ENCODE data around the gene ADAM33.

ADAM33 gene

GRCh38 chr20:3706774-3707507 is 25.1 kb upstream of the ADAM33 start:
- no peak for DNase-seq

GRCh38 chr20:3705970-3706739 is 24.3 kb upstream of the ADAM33 start:
- DNase-seq, result no peak

- DNase-seq, result no peak
Observed at GRCh38 chr20:3705491-3705969, 23.7 kb upstream of the ADAM33 start.

DNA sequence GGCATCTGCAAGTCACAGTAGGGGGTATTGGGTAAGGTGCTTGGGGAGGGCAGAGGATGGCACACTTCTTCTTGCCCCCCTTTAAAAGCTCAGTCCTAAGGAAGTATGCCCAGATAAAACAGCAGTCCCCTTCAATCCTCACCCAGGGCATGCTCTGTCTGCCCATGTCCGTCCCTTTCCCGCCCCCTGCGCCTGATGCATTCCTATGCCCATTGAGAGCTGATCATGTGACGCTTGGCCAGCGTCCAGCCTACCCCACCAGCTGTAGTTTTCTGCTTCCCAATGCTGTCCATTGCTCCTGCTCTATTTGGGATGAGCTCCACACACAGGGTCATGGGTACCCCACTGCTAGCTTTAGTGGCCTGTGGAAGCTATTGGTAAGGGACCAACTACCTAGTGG is 22.3 kb upstream of the ADAM33 start:
- no peak for DNase-seq

DNA sequence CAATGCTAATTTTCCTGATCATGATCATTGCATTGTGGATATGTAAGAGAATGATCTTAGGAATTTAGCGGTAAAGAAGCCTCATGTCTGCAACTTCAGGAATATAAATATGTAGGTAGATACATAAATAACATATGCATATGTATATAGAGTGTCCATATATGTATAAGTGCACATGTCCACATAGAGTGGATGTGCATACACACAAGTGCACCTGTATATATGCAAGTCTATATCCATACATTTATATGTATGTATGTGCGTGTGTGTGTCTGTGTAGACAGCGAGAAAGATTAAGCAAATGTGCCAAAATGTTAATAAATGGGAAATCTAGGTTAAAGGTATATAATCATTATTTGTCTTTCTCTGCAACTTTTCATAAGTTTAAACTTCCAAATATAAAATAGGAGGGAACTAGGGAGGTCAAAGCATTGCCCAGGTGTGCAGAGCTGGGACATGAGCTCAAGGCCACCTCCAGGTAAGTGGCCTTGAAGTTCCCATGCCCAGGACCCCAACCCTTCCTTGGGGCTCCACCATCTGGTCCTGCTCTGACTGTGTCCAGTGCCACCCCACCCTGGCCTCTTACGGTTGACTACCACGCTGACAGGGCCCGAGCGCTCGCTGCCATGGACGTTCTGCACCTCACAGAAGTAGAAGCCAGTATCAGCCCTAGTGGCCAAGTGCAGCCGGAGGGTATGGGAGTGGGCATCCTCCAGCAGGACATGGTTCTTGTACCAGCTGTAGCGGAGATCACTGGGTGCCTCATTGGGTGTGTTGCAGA is 21.0 kb upstream of the ADAM33 start:
- no peak for DNase-seq

GRCh38 chr20:3701061-3701998 is 19.5 kb upstream of the ADAM33 start:
- no peak for DNase-seq

- DNase-seq, result no peak
Observed at GRCh38 chr20:3699037-3699436, 17.2 kb upstream of the ADAM33 start.

DNA sequence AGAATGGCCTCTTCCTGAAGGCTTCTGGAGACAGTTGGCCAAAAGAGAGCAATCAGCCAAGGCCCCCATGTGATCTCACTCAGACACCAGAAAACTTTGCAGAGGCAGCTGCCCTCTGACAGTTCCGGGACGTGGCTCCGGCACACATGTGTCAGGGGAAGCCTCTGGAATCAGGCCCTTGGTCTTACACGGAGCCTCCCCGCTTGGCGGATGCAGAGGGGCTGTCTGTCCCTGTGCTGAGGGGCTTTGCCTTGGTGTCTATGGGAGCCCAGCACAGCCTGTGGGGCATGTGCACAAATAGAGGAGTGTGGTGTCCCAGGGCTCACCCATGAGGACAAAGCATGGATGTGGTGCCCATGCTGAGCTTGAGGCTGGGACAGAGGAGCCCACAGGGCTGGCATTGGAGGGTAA is 16.8 kb upstream of the ADAM33 start:
- DNase-seq, result no peak

GRCh38 chr20:3697588-3698305 is 15.9 kb upstream of the ADAM33 start:
- DNase-seq, result no peak

GRCh38 chr20:3696745-3697587 is 15.2 kb upstream of the ADAM33 start:
- no peak for DNase-seq

GRCh38 chr20:3696200-3696599 is 14.4 kb upstream of the ADAM33 start:
- no peak for DNase-seq

DNA sequence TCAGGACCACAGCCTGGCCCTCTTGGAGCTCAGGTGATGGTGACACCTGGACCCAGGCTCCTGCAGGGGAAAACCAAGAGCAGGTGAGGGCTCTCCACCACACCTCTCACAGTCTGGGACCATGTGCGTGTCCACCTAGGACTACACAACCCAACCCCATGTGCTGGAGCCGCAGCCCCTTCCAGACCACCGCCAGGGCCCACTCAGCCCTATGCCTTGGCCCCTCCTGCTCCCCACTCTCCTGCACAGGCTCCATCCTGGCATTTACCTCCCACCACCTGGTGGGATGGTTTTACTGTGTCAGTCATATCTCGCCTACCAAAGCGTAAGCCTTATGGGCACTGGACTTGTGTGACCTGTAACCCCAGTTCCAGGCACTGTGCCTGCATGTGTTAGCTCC is 13.1 kb upstream of the ADAM33 start:
- DNase-seq, result no peak

- DNase-seq, result no peak
Observed at GRCh38 chr20:3693376-3693775, 11.6 kb upstream of the ADAM33 start.

- DNase-seq, result no peak
Observed at GRCh38 chr20:3692706-3693294, 11.0 kb upstream of the ADAM33 start.

DNA sequence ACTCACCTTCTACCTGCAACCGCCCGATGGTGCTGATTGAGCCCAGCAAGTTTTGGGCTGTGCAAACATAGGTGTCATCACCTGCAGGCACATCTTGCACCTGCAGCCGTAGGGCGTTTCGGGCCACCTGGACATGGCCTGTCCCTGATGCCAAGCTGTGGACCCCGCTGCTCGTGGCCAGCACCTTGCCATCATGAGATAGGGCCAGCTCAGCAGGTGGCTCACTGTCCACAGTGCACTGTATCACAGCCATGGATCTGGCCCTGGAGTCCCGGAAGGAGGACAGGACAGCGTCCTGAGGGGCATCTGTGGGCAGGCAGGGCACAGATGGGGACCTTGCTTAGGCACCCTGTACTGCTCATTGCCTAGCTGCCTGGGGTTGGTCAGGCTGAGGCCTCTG is 10.1 kb upstream of the ADAM33 start:
- DNase-seq, result no peak

DNA sequence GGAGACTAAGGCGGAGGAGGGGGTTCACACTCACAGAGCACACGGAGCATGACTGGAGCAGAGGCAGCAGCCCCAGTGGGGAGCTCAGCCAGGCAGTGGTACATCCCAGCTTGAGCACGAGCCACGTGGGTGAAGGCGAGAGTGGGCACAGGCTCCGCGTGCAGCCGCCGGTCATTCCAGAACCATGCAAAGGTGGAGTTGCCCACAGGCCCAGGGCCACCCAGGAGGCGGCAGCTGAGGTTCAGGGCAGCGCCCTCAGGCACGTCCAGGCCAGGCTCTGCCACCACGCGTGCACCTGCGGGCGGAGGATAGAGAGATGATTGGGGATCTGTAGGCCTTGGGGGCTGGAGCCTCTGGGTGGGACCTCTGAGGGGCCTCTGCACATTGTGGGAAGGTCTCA is 9.5 kb upstream of the ADAM33 start:
- no peak for DNase-seq

- no peak for DNase-seq
Observed at GRCh38 chr20:3690413-3690812, 8.6 kb upstream of the ADAM33 start.

GRCh38 chr20:3689978-3690377 is 8.2 kb upstream of the ADAM33 start:
- DNase-seq, result no peak

DNA sequence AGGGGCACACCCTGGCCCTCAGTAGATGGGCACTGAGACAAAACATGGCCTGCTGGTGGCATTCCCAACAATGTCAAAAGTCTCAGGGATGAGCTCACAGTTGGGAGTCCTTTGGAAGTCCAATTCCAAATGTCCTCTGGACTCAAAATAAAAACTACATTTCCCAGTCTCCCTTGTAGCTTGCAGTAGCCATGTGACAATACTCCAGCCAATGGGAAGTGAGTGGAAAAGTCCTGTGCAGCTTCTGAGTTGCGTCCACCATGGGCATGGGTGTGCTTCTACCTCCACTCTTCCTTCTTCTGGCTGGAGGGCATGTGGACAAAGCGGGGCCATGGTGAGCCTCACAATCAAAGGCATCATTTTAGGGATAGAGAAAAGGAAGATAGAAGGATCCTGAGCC is 5.8 kb upstream of the ADAM33 start:
- no peak for DNase-seq

DNA sequence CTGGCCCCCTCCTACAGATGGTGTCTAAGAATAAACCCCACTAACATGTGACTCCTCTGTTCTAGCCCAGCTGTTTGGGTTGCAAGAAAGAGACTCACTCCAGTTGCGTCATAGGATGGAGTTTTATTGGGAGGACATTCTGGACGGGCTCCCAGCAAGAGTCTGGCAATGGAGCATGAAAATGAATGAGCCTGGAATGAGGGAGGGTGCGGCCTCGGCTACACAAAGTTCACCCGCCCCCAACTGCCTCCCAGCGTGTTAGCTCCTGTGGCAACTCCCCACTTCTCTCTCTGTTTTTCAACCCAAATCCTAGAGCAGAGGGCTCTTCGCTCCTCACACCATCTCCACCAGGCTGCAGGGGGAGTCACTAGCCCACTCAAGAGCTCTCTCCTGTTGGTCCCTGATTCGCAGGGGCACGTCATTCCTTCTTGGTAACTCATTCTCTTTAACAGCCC is 5.1 kb upstream of the ADAM33 start:
- DNase-seq, result no peak
